CD4-positive, alpha-beta T cell (primary cell): Measurements from ENCODE around the gene AMFR. TPM values are rescaled to one million over a fixed set of nuclear protein-coding genes. Genes with fewer than 3 reads are reported as not detected.

Experiments
- ATAC-seq: fragments of 200-7000 bp; cut with Tn5 transposase; one replicate; pipeline ENCODE4 v1.10.0; 2022; ENCODE audit warnings: mild to moderate bottlenecking; ENCODE audit not compliant: poor library complexity
- CTCF ChIA-PET: fragments of 350-600 bp; sonication (Branson Sonifier 250); formaldehyde crosslinking; loops from one replicate; lab custom pipeline; 2021; ENCODE audit warnings: antibody characterized with exemption, inconsistent platforms; lab: Charles Lee
- POLR2A ChIA-PET: fragments of 350-600 bp; sonication (Branson Sonifier 250); formaldehyde crosslinking; loops from one replicate; lab custom pipeline; 2021; ENCODE audit warnings: antibody characterized with exemption, inconsistent platforms; lab: Charles Lee
- DNase-seq, 14 experiments: peaks; one replicate each; pipeline ENCODE4 v3.0.0-alpha.2; 2013 to 2020; ENCODE audit warnings: mixed read lengths in 2 of 14
- H3K27ac ChIP-seq, 2 donors: one replicate each; pipeline versions ENCODE4 v1.5.1 to v1.7.0; 2013; ENCODE audit warnings: low read length in 2 of 2, low read depth in 1 of 2, mild to moderate bottlenecking in 1 of 2
- H3K27me3 ChIP-seq, 2 experiments: 1 replicate in 1 of 2; 2 replicates in 1 of 2; pipeline versions ENCODE4 v1.6.1 to v1.7.0; 2013; ENCODE audit warnings: low read length in 2 of 2, control low read depth in 1 of 2, mild to moderate bottlenecking in 1 of 2, moderate library complexity in 1 of 2; ENCODE audit not compliant: insufficient read depth in 2 of 2, control insufficient read depth in 1 of 2
- H3K36me3 ChIP-seq: one replicate; pipeline ENCODE4 v1.6.1; 2013; ENCODE audit warnings: low read length, control low read depth; ENCODE audit not compliant: insufficient read depth
- H3K4me1 ChIP-seq: one replicate; pipeline ENCODE4 v1.6.1; 2013; ENCODE audit warnings: low read length, control low read depth; ENCODE audit not compliant: insufficient read depth
- H3K4me3 ChIP-seq: one replicate; pipeline ENCODE4 v1.5.1; 2013; ENCODE audit warnings: mild to moderate bottlenecking, low read length, moderate library complexity
- H3K9me3 ChIP-seq, 2 experiments: 1 replicate in 1 of 2; 2 replicates in 1 of 2; pipeline versions ENCODE4 v1.6.1 to v1.7.0; 2013; ENCODE audit warnings: low read length in 2 of 2, mild to moderate bottlenecking in 2 of 2, control low read depth in 1 of 2, moderate library complexity in 1 of 2; ENCODE audit not compliant: control insufficient read depth in 1 of 2, insufficient read depth in 1 of 2
- H3K27ac Mint-ChIP-seq: one replicate; pipeline ENCODE4 v1.8.0; 2020; ENCODE audit warnings: mixed read lengths
- H3K27me3 Mint-ChIP-seq: one replicate; pipeline ENCODE4 v1.8.0; 2021; ENCODE audit warnings: mixed read lengths
- H3K36me3 Mint-ChIP-seq: one replicate; pipeline ENCODE4 v1.8.0; 2021; ENCODE audit warnings: low read depth, mixed read lengths
- H3K4me1 Mint-ChIP-seq: one replicate; pipeline ENCODE4 v1.8.0; 2021; ENCODE audit warnings: low read depth, mixed read lengths
- H3K4me3 Mint-ChIP-seq: one replicate; pipeline ENCODE4 v1.8.0; 2020; ENCODE audit warnings: mild to moderate bottlenecking, mixed read lengths
- H3K9me3 Mint-ChIP-seq: one replicate; pipeline ENCODE4 v1.8.0; 2020; ENCODE audit warnings: mixed read lengths
- CTCF ChIP-seq: fragments of 200-600 bp; IDR thresholded peaks from one replicate; pipeline ENCODE4 v1.8.0; 2022; ENCODE audit warnings: antibody characterized with exemption, mild to moderate bottlenecking
- intact Hi-C, 2 experiments: fragments of 100-400 bp; cut with DNase I in 1 of 2; cut with micrococcal nuclease in 1 of 2; formaldehyde crosslinking; loops; one replicate each; pipeline versions ENCODE4 v1.15.1 to v1.9.0; 2023 to 2025; cut with DNase I, micrococcal nuclease
- total RNA-seq, 174 experiments: library from RNA in 2 of 174; stranded (reverse) in 2 of 174; gene quantifications; one replicate each; pipeline ENCODE4 v1.2.3 and lab custom pipeline; 2021 to 2026

AMFR gene
- total RNA-seq, 2 experiments from 2014 or later: 79.2 to 83.8 TPM

DNA sequence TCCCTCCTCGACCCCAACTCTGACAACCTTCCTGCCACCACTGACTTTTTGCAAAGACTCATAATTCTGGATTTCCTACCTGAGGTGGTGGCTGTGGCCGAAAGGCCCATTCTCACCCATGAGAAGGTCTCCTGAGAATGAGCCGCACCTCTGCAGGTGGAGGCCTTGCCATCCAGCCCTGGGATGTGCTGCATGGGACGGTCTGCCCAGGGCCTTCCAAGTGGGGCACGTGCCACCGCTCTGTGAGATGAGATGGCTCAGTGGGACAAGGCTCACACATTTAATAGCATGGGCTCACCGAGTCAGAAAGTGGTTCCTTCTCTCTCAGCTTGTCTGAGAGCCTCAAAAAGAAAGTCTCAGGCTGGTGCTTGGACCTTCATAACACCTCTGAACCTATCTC, 112.8 kb downstream of the AMFR start:
- Mint-ChIP-seq H3K27ac (no peak overlapping the region), H3K27me3 (no peaks in the 10 kb centered on the region), H3K4me1 (no peaks in the 10 kb centered on the region), H3K36me3 (no peaks in the 10 kb centered on the region), H3K9me3 (no peaks in the 10 kb centered on the region), H3K4me3 (no peak overlapping the region)
- no peak for DNase-seq
- ChIA-PET POLR2A (no interaction called here), CTCF (no interaction called here)
- H3K27ac ChIP-seq: no peak overlapping the region
- H3K27me3 ChIP-seq: no peaks in the 10 kb centered on the region
- intact Hi-C loops: loop anchor here in 1 of 2 experiments (10.0 kb wide), 1 partner anchor 392 kb away; no protein-coding TSS in a partner anchor
- H3K4me3 ChIP-seq: no peak overlapping the region
- no peak for TF ChIP-seq CTCF
- no peaks in the 10 kb centered on the region for H3K36me3 ChIP-seq
- no peak for ATAC-seq
- no peaks in the 10 kb centered on the region for H3K9me3 ChIP-seq
- no peaks in the 10 kb centered on the region for H3K4me1 ChIP-seq

DNA sequence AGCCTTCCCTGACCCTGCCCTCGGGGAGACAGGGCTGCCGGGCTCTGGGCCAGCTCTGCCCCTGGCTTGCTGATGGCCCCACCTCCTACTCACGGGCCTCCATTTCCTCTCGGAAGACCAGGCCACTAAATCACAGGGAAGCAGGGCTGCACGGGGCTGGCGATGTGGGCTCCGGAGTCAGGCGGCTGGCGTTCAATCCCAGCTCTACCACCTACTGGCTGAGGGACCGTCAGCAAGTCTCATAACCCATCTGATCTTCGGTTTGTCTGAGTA, 113.4 kb downstream of the AMFR start:
- no peak for DNase-seq
- ChIA-PET CTCF (no interaction called here), POLR2A (no interaction called here)
- H3K27me3 ChIP-seq: no peaks in the 10 kb centered on the region
- no peak overlapping the region for H3K27ac Mint-ChIP-seq
- no peaks in the 10 kb centered on the region for H3K9me3 ChIP-seq
- H3K4me1 Mint-ChIP-seq: no peaks in the 10 kb centered on the region
- H3K9me3 Mint-ChIP-seq: no peaks in the 10 kb centered on the region
- H3K27me3 Mint-ChIP-seq: no peaks in the 10 kb centered on the region
- no peak overlapping the region for H3K27ac ChIP-seq
- H3K4me1 ChIP-seq: no peaks in the 10 kb centered on the region
- no peak overlapping the region for H3K4me3 ChIP-seq
- no peaks in the 10 kb centered on the region for H3K36me3 ChIP-seq
- no peaks in the 10 kb centered on the region for H3K36me3 Mint-ChIP-seq
- intact Hi-C loops: loop anchor here in 1 of 2 experiments (10.0 kb wide), 1 partner anchor 393 kb away; no protein-coding TSS in a partner anchor
- no peak for ATAC-seq
- H3K4me3 Mint-ChIP-seq: no peak overlapping the region
- no peak for TF ChIP-seq CTCF

Other genes starting within 250 kb of the AMFR start
- gene GNAO1, start 234.1 kb downstream of the AMFR start, total RNA-seq: 1 to 10 TPM; 7.3 to 7.9 TPM
- gene NUDT21, start 25.8 kb upstream of the AMFR start, total RNA-seq: 10 to 100 TPM; 89.6 to 96.6 TPM
- 10 to 100 TPM; 14.6 to 14.8 TPM for gene OGFOD1, start 26.0 kb upstream of the AMFR start, total RNA-seq
- gene BBS2, start 94.5 kb upstream of the AMFR start, total RNA-seq: 10 to 100 TPM; 69.6 to 72.8 TPM
- not detected for gene MT4, start 139.5 kb upstream of the AMFR start, total RNA-seq
- under 1 TPM in 1 of 2 experiments, not detected in 1; 0.50 TPM for gene MT3, start 164.0 kb upstream of the AMFR start, total RNA-seq
- 10 to 100 TPM; 47.1 to 50.8 TPM for gene MT2A, start 183.0 kb upstream of the AMFR start, total RNA-seq
- gene MT1E, start 200.2 kb upstream of the AMFR start, total RNA-seq: 1 to 10 TPM; 2.5 to 2.9 TPM
- gene MT1M, start 207.1 kb upstream of the AMFR start, total RNA-seq: not detected
- not detected for gene MT1A, start 213.1 kb upstream of the AMFR start, total RNA-seq
- not detected for gene MT1B, start 226.3 kb upstream of the AMFR start, total RNA-seq
- 1 to 10 TPM; 2.3 to 2.7 TPM for gene MT1F, start 232.4 kb upstream of the AMFR start, total RNA-seq
- gene MT1G, start 242.5 kb upstream of the AMFR start, total RNA-seq: not detected
- not detected for gene MT1H, start 244.3 kb upstream of the AMFR start, total RNA-seq